Activated T-helper 2 cell treated with anti-CD3 and anti-CD28 coated beads, Interferon-gamma antibody, Interleukin-2, Interleukin-4, amounts not matched to agents 10 μg/mL and 5 μg/mL and 100 μg/mL, durations not matched to agents 14 hours and 24 hours and 36 hours (primary cell): ENCODE results near the gene GIMAP1. TPM values are rescaled to one million over a fixed set of nuclear protein-coding genes. Genes with fewer than 3 reads are reported as not detected.

Experiments
- DNase-seq: peaks from one replicate; pipeline ENCODE4 v3.0.0; 2021; ENCODE audit warnings: low spot score
- H3K27ac Mint-ChIP-seq: one replicate; pipeline ENCODE4 v1.8.0; 2021; ENCODE audit warnings: mixed read lengths
- H3K27me3 Mint-ChIP-seq: one replicate; pipeline ENCODE4 v1.8.0; 2021; ENCODE audit warnings: low read depth, mixed read lengths
- H3K36me3 Mint-ChIP-seq: one replicate; pipeline ENCODE4 v1.8.0; 2021; ENCODE audit warnings: low read depth, mixed read lengths
- H3K4me1 Mint-ChIP-seq: one replicate; pipeline ENCODE4 v1.8.0; 2021; ENCODE audit warnings: low read depth, mixed read lengths
- H3K4me3 Mint-ChIP-seq: one replicate; pipeline ENCODE4 v1.8.0; 2021; ENCODE audit warnings: low read depth, mild to moderate bottlenecking, moderate library complexity, mixed read lengths
- H3K9me3 Mint-ChIP-seq: one replicate; pipeline ENCODE4 v1.8.0; 2021; ENCODE audit warnings: mixed read lengths
- intact Hi-C: fragments of 100-400 bp; cut with micrococcal nuclease; formaldehyde crosslinking; loops from one replicate; pipeline ENCODE4 v1.15.1; 2023
- total RNA-seq: library from RNA; stranded (reverse); gene quantifications from 2 replicates; pipeline ENCODE4 v1.2.3, GENCODE V29; 2022

GIMAP1 gene
- total RNA-seq, 1 donor from 2014 or later: 4.5 TPM

GRCh38 chr7:150755473-150756099 is 39.2 kb downstream of the GIMAP1 start:
- Mint-ChIP-seq H3K36me3 (no peaks in the 10 kb centered on the region), H3K4me1 (peaks cover 45% of the 10 kb centered on the region), H3K27me3 (no peaks in the 10 kb centered on the region), H3K27ac (peak overlapping the region; percentile 94), H3K9me3 (peaks cover 3% of the 10 kb centered on the region), H3K4me3 (peak overlapping the region; percentile 51)
- intact Hi-C loops: loop anchor here (1.0 to 5.0 kb wide), 7 partner anchors 17 to 435 kb away; partner anchors contain the start of gene ZNF775
- peak; percentile 71 for DNase-seq

- no peak for DNase-seq
- H3K27ac Mint-ChIP-seq: peak overlapping the region; percentile 94
- peaks cover 42% of the 10 kb centered on the region for H3K4me1 Mint-ChIP-seq
- intact Hi-C loops: loop anchor here (5.0 kb wide), 2 partner anchors 379 to 399 kb away; partner anchors contain the start of gene ZNF775
- no peaks in the 10 kb centered on the region for H3K27me3 Mint-ChIP-seq
- H3K36me3 Mint-ChIP-seq: peaks cover under 1% of the 10 kb centered on the region
- H3K4me3 Mint-ChIP-seq: peak overlapping the region; percentile 49
- H3K9me3 Mint-ChIP-seq: peaks cover 4% of the 10 kb centered on the region
Observed at GRCh38 chr7:150756166-150756565, 39.8 kb downstream of the GIMAP1 start.

- Mint-ChIP-seq H3K4me1 (peaks cover 40% of the 10 kb centered on the region), H3K27ac (peak overlapping the region; percentile 94), H3K9me3 (peaks cover 11% of the 10 kb centered on the region), H3K27me3 (no peaks in the 10 kb centered on the region), H3K4me3 (peak overlapping the region; percentile 41), H3K36me3 (peaks cover 6% of the 10 kb centered on the region)
- no peak for DNase-seq
- intact Hi-C loops: loop anchor here (5.0 kb wide), 2 partner anchors 380 to 400 kb away; partner anchors contain the start of gene ZNF775
Observed at GRCh38 chr7:150756858-150757257, 40.4 kb downstream of the GIMAP1 start.

- no peak for DNase-seq
Observed at GRCh38 chr7:150759479-150759878, 43.1 kb downstream of the GIMAP1 start.

GRCh38 chr7:150766334-150766709 is 49.9 kb downstream of the GIMAP1 start:
- Mint-ChIP-seq H3K36me3 (peaks cover 3% of the 10 kb centered on the region), H3K27ac (peak overlapping the region; percentile 11), H3K4me3 (no peak overlapping the region), H3K9me3 (peaks cover 6% of the 10 kb centered on the region), H3K27me3 (peaks cover 2% of the 10 kb centered on the region), H3K4me1 (peaks cover 10% of the 10 kb centered on the region)
- no peak for DNase-seq
- intact Hi-C loops: no loop called here

More at GRCh38 chr7:150759479-150759878, 43.1 kb downstream of the GIMAP1 start:
- intact Hi-C loops: loop anchor here (5.0 kb wide), 2 partner anchors 382 to 402 kb away; partner anchors contain the start of gene ZNF775
- H3K9me3 Mint-ChIP-seq: peaks cover 11% of the 10 kb centered on the region
- H3K4me3 Mint-ChIP-seq: no peak overlapping the region
- peaks cover 6% of the 10 kb centered on the region for H3K36me3 Mint-ChIP-seq
- H3K27ac Mint-ChIP-seq: no peak overlapping the region
- H3K4me1 Mint-ChIP-seq: peaks cover 27% of the 10 kb centered on the region
- peaks cover 2% of the 10 kb centered on the region for H3K27me3 Mint-ChIP-seq

GRCh38 chr7:150769768-150770167 is 53.4 kb downstream of the GIMAP1 start:
- Mint-ChIP-seq H3K9me3 (peaks cover 15% of the 10 kb centered on the region), H3K27me3 (peaks cover 15% of the 10 kb centered on the region), H3K4me3 (no peak overlapping the region), H3K4me1 (peaks cover 10% of the 10 kb centered on the region), H3K36me3 (no peaks in the 10 kb centered on the region), H3K27ac (no peak overlapping the region)
- DNase-seq: no peak
- intact Hi-C loops: no loop called here

Other genes with a start within 250 kb of the GIMAP1 start
- gene GIMAP7, start 201.7 kb upstream of the GIMAP1 start, total RNA-seq: 22.6 and 24.1 TPM in 2 replicates
- gene GIMAP4, start 149.2 kb upstream of the GIMAP1 start, total RNA-seq: 36.7 and 39.1 TPM in 2 replicates
- 25.8 and 29.4 TPM in 2 replicates for gene GIMAP6, start 84.2 kb upstream of the GIMAP1 start, total RNA-seq
- 29.3 and 30.5 TPM in 2 replicates for gene GIMAP2, start 30.9 kb upstream of the GIMAP1 start, total RNA-seq
- gene GIMAP5, start 20.8 kb downstream of the GIMAP1 start, total RNA-seq: 42.9 and 46.7 TPM in 2 replicates
- gene TMEM176B, start 83.8 kb downstream of the GIMAP1 start, total RNA-seq: 0.14 TPM in 1 of 2 replicates, not detected in the other
- not detected in 2 replicates for gene TMEM176A, start 84.2 kb downstream of the GIMAP1 start, total RNA-seq
- 0.16 TPM in 1 of 2 replicates, not detected in the other for gene AOC1, start 135.9 kb downstream of the GIMAP1 start, total RNA-seq